ENCODE measurements around the gene AUTS2.

AUTS2 gene

DNA sequence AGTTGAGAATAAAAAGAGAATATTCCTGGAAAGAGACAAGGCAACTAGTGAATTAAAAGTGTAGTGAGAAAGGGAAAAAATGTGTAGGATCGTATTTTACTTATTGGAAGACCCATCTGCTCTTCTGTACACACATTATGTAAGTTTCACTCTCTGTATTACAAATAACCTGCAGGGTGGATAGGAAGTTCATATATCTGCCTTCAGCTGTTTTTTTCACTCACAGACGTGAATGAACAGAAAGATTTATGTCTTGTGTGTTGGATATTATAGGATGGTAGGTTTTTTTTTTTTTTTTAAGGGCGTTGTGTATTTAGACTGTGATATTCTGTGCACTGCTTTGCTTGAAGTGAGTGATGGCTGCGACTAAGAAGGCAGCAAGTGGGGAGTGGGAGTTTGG lies 266.5 kb downstream of the AUTS2 start:
- no peak for DNase-seq

DNA sequence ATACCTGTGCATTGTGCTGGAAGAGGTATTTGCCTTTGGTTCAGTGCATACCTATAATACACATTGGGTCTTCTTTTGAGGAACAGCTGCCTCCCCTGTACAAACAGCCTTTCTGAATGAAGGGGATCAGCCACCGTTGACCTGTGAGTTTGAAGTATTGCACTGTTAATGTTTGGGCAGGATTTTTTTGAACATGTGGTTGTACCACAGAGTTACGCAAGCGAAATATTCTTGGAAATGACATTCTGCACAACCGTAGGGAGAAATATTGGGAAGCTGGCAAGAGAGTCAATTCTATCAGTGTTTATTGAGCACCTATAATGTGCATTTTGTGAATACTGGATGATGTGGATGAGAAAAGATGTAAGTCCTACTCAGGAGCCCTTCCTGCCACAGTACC lies 270.6 kb downstream of the AUTS2 start:
- no peak for DNase-seq

- no peak for DNase-seq
These were observed 273.1 kb downstream of the AUTS2 start for GRCh38 chr7:69871213-69871885.

- DNase-seq = no peak
These were observed 273.8 kb downstream of the AUTS2 start for GRCh38 chr7:69871886-69872569.

DNA sequence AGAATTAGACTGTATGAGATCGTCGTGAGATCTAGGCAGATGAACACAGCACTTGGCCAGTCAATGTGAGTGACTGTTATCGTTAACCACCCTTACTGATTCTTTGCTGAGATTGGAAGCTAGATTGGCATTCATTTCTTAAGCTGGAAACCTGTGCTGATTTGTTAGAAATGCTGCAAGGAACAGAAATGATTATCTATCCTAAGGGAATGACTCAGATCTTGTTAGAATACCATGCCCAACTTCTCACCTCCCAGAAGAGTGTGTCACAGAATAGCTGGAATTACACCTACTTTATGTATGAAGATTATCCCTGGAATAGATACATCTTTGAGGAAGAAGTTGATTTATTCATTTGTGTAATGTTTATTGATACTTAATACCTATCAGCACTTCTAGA lies 275.2 kb downstream of the AUTS2 start:
- no peak for DNase-seq

- no peak for DNase-seq
These were observed 279.7 kb downstream of the AUTS2 start for GRCh38 chr7:69878015-69878414.

- no peak for DNase-seq
These were observed 280.3 kb downstream of the AUTS2 start for GRCh38 chr7:69878591-69878990.

GRCh38 chr7:69879989-69880388 lies 281.7 kb downstream of the AUTS2 start:
- DNase-seq = no peak

DNA sequence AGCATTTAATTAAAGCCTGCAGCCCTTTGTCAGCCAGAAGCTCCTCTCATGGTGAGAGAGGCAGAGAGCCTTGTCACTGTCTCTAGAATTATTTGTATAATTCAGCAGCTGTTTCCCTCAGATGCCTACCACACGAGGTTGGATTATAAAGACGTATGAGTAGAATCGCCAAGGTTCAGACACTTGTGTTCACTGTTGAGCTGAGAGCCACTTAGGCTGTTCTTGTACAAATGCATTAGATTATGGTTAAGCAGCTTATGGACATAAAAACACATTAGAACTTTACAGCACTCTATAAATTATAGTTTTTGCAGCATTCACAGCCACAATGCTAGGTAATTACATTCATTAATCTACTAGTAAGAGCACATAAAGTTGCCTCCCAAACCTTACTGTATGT lies 282.6 kb downstream of the AUTS2 start:
- no peak for DNase-seq

GRCh38 chr7:69882269-69882668 lies 284.0 kb downstream of the AUTS2 start:
- DNase-seq = no peak

GRCh38 chr7:69883399-69883891 lies 285.2 kb downstream of the AUTS2 start:
- no peak for DNase-seq

GRCh38 chr7:69885431-69885830 lies 287.2 kb downstream of the AUTS2 start:
- no peak for DNase-seq

- no peak for DNase-seq
These were observed 291.2 kb downstream of the AUTS2 start for GRCh38 chr7:69889338-69889975.

GRCh38 chr7:69889976-69890351 lies 291.7 kb downstream of the AUTS2 start:
- DNase-seq = no peak

DNA sequence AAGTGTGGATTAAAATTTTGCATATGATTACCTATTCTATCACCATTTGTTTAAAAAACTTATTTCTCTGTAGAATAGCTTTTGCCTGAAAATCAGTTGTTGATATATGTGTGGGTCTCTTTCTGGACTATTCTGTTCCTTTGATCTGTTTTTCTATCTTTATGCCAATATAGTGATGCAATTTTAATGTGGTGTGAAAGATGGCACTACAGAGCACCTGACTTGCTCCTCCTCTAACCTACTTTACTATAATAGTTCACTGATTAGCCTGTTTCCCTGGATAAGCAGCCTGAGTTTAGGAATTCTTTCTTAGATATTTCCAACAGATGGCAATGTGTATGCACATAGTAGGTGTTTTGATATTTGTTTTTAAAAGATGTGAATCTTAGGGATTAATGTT lies 294.5 kb downstream of the AUTS2 start:
- DNase-seq = no peak

- no peak for DNase-seq
These were observed 295.6 kb downstream of the AUTS2 start for GRCh38 chr7:69893906-69894305.

DNA sequence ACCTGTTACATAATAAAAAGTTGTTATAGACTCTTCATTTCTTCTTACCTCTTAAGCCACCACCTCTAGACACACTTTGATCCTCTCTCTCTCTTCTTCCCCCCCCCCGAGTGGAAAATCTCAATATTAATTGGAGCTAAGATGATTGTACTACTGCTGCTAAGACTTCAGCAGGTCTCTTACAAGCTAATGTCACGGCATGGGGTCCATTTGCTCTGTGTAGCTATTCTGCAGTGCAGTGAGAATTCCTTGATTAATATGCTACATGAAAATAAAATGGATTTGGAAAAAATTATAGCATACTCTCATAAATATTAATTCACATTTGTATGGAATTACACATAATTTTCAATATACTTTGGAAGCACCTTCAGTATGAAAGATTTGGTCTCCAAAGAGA lies 297.2 kb downstream of the AUTS2 start:
- DNase-seq = no peak

DNA sequence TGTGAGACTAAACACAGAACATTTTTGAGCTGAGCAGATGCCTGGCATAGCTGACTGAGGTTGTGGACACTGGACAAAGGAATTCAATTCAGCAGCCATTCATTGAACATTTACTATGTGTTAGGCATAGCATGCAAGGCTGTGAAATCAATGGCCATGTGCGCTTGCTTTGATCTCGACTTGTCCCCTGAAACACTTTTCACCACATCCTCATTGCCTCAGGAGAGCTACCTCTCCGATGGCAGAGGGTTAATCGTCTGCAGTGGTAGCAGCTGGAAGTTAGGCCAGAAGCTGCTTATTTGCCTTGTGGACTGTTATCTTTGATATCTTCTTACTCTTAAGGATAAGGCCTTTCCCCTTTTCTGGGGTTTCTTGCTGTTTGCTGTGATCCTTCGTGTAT lies 297.8 kb downstream of the AUTS2 start:
- no peak for DNase-seq

- peak; percentile 55 for DNase-seq
These were observed 299.9 kb downstream of the AUTS2 start for GRCh38 chr7:69898189-69898588.

DNA sequence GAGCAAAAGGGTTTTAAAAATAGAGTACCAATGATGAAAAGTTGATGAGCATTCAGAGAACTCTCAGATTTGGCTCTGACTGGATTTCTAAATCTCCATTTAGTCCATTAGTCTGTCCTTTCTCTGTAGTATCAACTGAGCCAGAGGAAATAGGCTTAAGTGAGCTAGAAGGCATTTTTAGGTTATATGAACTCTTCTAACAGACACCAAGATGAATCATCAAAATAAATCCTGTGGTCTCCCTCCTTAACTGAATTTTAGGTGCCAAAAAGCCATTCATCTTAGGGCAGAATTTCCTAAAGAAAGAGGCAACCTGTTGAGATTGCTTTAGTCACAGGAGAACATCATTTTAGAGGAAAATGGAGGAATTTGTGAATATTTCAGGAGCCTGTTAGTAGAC lies 305.1 kb downstream of the AUTS2 start:
- DNase-seq = no peak

DNA sequence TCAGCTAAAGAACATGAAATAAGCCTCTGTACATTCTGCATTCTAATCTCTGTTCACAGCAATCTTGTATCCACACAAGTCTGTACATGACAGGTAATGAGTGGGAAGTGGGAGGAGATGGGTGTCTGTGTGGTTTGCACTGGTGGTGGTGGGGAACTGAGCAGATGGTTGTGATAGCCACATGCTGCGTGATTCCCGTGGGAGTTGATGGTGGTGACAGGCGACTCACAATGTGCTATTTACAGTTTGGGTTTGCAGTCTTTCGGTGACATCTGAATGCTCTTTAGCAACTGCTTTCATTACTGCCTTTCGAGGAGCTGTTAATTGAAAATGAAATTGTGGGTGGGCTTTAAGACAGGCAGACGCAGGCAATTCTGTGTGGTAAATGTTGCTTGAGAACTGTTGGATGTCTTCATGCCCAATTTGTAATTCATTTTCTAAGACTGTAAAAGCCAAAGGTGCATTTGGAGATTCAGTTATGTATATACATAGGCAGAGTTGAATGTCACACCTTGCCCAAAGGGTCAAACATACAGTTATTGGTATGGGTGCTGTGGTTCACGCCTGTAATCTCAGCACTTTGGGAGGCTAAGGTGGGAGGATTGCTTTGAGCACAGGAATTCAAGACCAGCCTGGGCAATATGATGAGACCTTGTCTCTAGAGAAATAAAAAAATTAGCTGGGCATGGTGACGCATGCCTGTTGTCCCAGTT lies 308.2 kb downstream of the AUTS2 start:
- DNase-seq = no peak

GRCh38 chr7:69907720-69908119 lies 309.4 kb downstream of the AUTS2 start:
- no peak for DNase-seq

DNA sequence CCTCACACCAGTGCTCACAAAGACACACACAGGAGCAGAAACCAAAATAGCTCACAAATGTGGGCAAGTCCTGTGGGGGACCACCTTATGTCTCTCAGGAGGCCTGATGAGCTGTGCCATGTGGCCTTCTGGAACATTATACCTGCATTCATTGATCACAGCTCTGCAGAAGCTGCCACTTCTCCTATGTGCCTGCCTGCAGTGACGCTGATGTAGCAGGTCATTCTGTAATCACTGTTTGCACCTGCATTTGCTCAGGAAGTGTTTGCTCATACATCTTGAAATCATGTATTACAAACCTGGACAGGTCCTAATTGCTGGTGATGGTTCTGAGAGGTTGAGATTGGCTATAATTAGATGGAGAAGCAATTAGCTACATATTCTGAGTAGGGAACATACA lies 310.2 kb downstream of the AUTS2 start:
- no peak for DNase-seq

- DNase-seq = no peak
These were observed 311.9 kb downstream of the AUTS2 start for GRCh38 chr7:69910150-69910549.
